ENCODE measurements around the gene LGI4.
A peak's percentile ranks its signal among the peaks of the same experiment; 100 is the strongest.

Gene LGI4

DNA sequence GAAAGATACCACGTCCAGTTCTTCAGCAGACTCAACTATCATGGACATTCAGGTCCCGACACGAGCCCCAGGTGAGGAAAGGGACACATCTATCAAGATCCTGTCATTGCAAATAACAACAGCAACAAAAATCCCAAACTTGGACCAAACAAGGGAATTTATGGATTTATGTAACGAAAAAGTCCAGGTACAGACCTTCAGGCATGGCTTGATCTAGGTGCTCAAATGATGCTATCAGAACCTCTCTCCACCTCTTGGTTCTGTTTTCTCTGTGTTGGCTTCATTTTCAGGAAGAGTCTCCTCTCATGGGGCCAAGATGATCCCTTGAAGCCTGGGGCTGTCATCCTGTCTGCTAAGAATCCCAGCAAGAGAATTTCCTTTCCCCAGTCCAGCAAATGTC, 22.6 kb upstream of the LGI4 start:
- no CpG with 5 or more reads among the region's 4 CpGs for WGBS (ENCODE audit: extremely low coverage, insufficient coverage, low lambda C conversion rate)
- no peak overlapping the region for H4K5ac ChIP-seq (ENCODE audit: low read length)
- H3K27ac ChIP-seq (ENCODE audit: low read depth, low read length): no peak overlapping the region

DNA sequence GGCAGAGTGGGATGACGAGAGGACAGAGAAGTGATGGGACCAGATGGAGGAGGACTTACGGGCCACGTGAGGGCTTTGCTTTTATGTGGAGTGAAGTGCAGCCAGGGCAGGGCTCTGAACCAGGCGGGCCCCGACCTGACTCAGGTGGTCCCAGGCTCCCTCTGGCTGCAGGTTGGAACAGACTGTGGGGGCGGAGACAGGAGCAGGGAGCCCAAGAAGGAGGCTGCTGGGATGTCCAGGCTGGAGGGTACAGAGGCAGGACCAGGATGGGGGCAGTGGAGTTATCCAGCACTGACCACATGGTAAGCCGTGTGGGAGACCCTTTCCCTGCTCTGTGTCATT, 21.8 kb upstream of the LGI4 start:
- no peak overlapping the region for H2AK5ac ChIP-seq (ENCODE audit: low read length)
- no peak overlapping the region for H3K18ac ChIP-seq (ENCODE audit: low read length)
- no peak overlapping the region for H4K8ac ChIP-seq (ENCODE audit: low read depth, low read length)
- no CpG with 5 or more reads among the region's 7 CpGs for WGBS (ENCODE audit: extremely low coverage, insufficient coverage, low lambda C conversion rate)
- H3K56ac ChIP-seq (ENCODE audit: low read length): no peak overlapping the region
- peaks cover 1% of the 10 kb centered on the region for H3K79me1 ChIP-seq (ENCODE audit: low read length)
- H2BK120ac ChIP-seq (ENCODE audit: low read depth, low read length): no peak overlapping the region
- no peak for DNase-seq
- no peak overlapping the region for H3K4me2 ChIP-seq (ENCODE audit: low read length)
- no peak overlapping the region for H3K9ac ChIP-seq (ENCODE audit: low read length)
- no peak overlapping the region for H2BK15ac ChIP-seq (replicated peaks; ENCODE audit: low read depth)
- H3K4ac ChIP-seq (ENCODE audit: low read depth, low read length): no peak overlapping the region
- H3K27me3 ChIP-seq (ENCODE audit: insufficient read depth, low read length, poor library complexity): no peaks in the 10 kb centered on the region
- no peaks in the 10 kb centered on the region for H3K79me2 ChIP-seq (ENCODE audit: control insufficient read depth, insufficient read depth, low read length)
- H3K4me3 ChIP-seq (ENCODE audit: low read length): no peak overlapping the region
- H2BK5ac ChIP-seq (ENCODE audit: low read length): no peak overlapping the region
- H3K36me3 ChIP-seq (ENCODE audit: control insufficient read depth, insufficient read depth, low read length): peaks cover 1% of the 10 kb centered on the region
- H3K4me1 ChIP-seq (ENCODE audit: control insufficient read depth, low read depth, low read length): no peaks in the 10 kb centered on the region
- H3K27ac ChIP-seq (ENCODE audit: low read depth, low read length): no peak overlapping the region
- no peak overlapping the region for H3K23ac ChIP-seq (ENCODE audit: low read length)
- no peak overlapping the region for H4K5ac ChIP-seq (ENCODE audit: low read length)

More for the DNA sequence above, 22.6 kb upstream of the LGI4 start:
- Histone ChIP-seq H2AK5ac (ENCODE audit: low read length) (no peak overlapping the region), H3K79me1 (ENCODE audit: low read length) (peaks cover 1% of the 10 kb centered on the region), H3K23ac (ENCODE audit: low read length) (no peak overlapping the region), H2BK15ac (replicated peaks; ENCODE audit: low read depth) (no peak overlapping the region), H3K79me2 (ENCODE audit: control insufficient read depth, insufficient read depth, low read length) (no peaks in the 10 kb centered on the region), H3K4me3 (ENCODE audit: low read length) (no peak overlapping the region), H4K8ac (ENCODE audit: low read depth, low read length) (no peak overlapping the region), H3K36me3 (ENCODE audit: control insufficient read depth, insufficient read depth, low read length) (peaks cover 1% of the 10 kb centered on the region), H2BK5ac (ENCODE audit: low read length) (no peak overlapping the region), H3K4me1 (ENCODE audit: control insufficient read depth, low read depth, low read length) (no peaks in the 10 kb centered on the region), H3K4me2 (ENCODE audit: low read length) (no peak overlapping the region), H3K27me3 (ENCODE audit: insufficient read depth, low read length, poor library complexity) (no peaks in the 10 kb centered on the region), H3K9ac (ENCODE audit: low read length) (no peak overlapping the region), H3K4ac (ENCODE audit: low read depth, low read length) (no peak overlapping the region), H3K56ac (ENCODE audit: low read length) (no peak overlapping the region), H2BK120ac (ENCODE audit: low read depth, low read length) (no peak overlapping the region), H3K18ac (ENCODE audit: low read length) (no peak overlapping the region)
- DNase-seq: no peak

DNA sequence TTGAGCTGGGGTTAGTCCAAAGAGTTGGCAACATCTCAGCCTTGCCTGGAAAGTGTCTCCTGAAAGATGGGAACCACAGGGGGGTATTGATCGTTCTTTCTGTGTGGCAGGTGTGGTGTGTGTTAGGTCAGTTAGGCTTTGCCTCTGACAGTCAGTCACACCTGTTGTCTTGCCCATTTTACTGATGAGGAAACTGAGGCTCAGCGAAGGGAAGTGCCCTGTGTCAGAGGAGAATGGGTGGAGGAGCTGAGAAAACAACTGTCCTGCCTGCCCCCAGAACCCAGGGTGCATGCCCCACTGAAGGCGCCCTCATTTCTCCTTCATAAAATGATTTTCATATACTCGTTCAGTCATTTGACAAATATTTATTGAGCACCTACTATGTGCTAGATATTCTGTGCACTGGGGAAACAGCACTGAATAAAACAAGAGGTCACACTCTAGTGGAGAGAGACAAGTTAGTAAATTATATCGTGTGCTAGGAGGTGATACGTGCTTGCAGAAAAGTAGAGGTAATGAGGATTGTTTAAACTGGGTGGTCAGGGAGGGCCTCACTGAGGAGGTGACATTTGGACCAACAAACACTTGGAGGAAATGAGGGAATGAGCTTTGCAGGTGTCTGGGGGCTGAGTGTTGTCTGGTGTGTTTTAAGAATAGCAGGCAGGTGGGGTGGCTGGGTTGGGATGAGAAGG, 21.3 kb upstream of the LGI4 start:
- H2AK5ac ChIP-seq (ENCODE audit: low read length): no peak overlapping the region
- H3K79me1 ChIP-seq (ENCODE audit: low read length): peaks cover 1% of the 10 kb centered on the region
- no peak overlapping the region for H2BK5ac ChIP-seq (ENCODE audit: low read length)
- no peak overlapping the region for H3K23ac ChIP-seq (ENCODE audit: low read length)
- no peaks in the 10 kb centered on the region for H3K27me3 ChIP-seq (ENCODE audit: insufficient read depth, low read length, poor library complexity)
- no peak overlapping the region for H3K4ac ChIP-seq (ENCODE audit: low read depth, low read length)
- no peak for DNase-seq
- no peak overlapping the region for H2BK120ac ChIP-seq (ENCODE audit: low read depth, low read length)
- H3K9ac ChIP-seq (ENCODE audit: low read length): peak overlapping the region; percentile 16
- H4K8ac ChIP-seq (ENCODE audit: low read depth, low read length): no peak overlapping the region
- no peak overlapping the region for H3K56ac ChIP-seq (ENCODE audit: low read length)
- H3K27ac ChIP-seq (ENCODE audit: low read depth, low read length): no peak overlapping the region
- no peaks in the 10 kb centered on the region for H3K4me1 ChIP-seq (ENCODE audit: control insufficient read depth, low read depth, low read length)
- no CpG with 5 or more reads among the region's 6 CpGs for WGBS (ENCODE audit: extremely low coverage, insufficient coverage, low lambda C conversion rate)
- no peak overlapping the region for H2BK15ac ChIP-seq (replicated peaks; ENCODE audit: low read depth)
- H3K18ac ChIP-seq (ENCODE audit: low read length): no peak overlapping the region
- no peaks in the 10 kb centered on the region for H3K79me2 ChIP-seq (ENCODE audit: control insufficient read depth, insufficient read depth, low read length)
- no peak overlapping the region for H3K4me2 ChIP-seq (ENCODE audit: low read length)
- H4K5ac ChIP-seq (ENCODE audit: low read length): no peak overlapping the region
- H3K4me3 ChIP-seq (ENCODE audit: low read length): no peak overlapping the region
- H3K36me3 ChIP-seq (ENCODE audit: control insufficient read depth, insufficient read depth, low read length): peaks cover 1% of the 10 kb centered on the region

DNA sequence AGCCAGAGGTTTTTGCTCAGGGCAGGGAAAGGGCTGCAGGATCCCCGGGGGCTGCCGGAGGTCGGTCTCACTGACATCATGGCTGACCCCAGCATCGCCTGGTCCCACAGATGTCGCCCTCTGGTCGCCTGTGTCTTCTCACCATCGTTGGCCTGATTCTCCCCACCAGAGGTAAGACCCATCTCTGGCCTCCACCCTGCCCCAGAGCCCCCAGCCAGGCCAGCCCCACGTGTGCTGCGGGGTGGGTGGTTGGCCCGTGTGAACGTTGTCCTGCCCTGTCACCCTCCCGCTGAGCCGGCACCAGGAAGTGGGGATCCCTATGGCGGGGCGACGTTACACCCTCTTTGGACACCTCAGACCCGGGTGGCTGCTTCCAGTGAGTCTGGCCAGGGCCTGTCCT, 20.6 kb upstream of the LGI4 start:
- Histone ChIP-seq H2BK120ac (ENCODE audit: low read depth, low read length) (no peak overlapping the region), H2AK5ac (ENCODE audit: low read length) (no peak overlapping the region), H2BK15ac (replicated peaks; ENCODE audit: low read depth) (no peak overlapping the region), H3K4me3 (ENCODE audit: low read length) (peak overlapping the region; percentile 13), H3K23ac (ENCODE audit: low read length) (no peak overlapping the region), H3K56ac (ENCODE audit: low read length) (peak overlapping the region; percentile 98), H3K9ac (ENCODE audit: low read length) (peak overlapping the region; percentile 75), H3K4me1 (ENCODE audit: control insufficient read depth, low read depth, low read length) (no peaks in the 10 kb centered on the region), H3K79me1 (ENCODE audit: low read length) (peaks cover 1% of the 10 kb centered on the region), H3K79me2 (ENCODE audit: control insufficient read depth, insufficient read depth, low read length) (no peaks in the 10 kb centered on the region), H3K18ac (ENCODE audit: low read length) (no peak overlapping the region), H4K8ac (ENCODE audit: low read depth, low read length) (no peak overlapping the region), H2BK5ac (ENCODE audit: low read length) (no peak overlapping the region), H3K27me3 (ENCODE audit: insufficient read depth, low read length, poor library complexity) (no peaks in the 10 kb centered on the region), H3K4ac (ENCODE audit: low read depth, low read length) (no peak overlapping the region), H3K27ac (ENCODE audit: low read depth, low read length) (no peak overlapping the region), H4K5ac (ENCODE audit: low read length) (no peak overlapping the region), H3K4me2 (ENCODE audit: low read length) (peak overlapping the region; percentile 51), H3K36me3 (ENCODE audit: control insufficient read depth, insufficient read depth, low read length) (no peaks in the 10 kb centered on the region)
- WGBS (ENCODE audit: extremely low coverage, insufficient coverage, low lambda C conversion rate): no CpG with 5 or more reads among the region's 17 CpGs
- no peak for DNase-seq

DNA sequence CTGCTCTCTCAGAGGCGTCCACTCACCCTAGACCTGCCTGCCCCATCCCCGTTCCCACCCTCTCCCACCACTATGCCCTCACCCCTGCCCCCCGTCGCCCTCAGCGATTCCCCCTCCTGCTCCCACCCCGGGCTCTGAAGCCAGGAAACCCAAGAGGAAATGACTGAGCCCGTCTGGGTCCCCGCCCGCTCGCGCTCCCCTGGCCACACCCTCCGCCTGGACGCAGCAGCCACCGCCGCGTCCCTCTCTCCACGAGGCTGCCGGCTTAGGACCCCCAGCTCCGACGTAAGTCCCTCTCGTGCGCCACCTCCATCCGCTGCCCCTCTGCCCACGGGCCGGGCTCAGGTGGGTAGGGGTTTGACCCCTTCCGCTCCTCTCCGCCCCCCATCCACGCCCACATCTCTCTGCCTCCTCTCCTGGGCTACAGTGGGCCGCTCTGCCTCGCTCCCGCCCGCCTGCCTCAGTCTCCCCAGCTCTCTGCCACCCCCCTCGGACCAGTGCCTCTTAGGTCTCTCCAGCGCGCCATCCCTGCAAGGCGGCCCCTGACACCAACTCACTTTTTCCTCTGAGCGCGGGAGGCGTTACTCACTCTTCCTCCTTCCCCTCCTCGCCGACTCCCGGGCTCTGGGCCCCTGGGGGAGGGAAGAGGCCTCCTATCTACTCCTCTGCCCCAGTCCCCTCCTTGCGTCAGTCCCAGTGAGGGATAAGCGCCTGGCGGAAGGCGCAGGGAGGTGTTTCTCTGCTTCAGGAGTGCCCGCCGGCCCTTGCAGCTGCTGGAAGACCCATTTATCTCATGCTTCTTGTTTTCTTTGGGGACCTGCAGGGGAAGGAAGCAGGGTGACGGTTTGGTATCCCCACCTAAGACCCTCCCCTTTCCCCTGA, 19.9 kb upstream of the LGI4 start, which contains the start of gene FXYD5:
TSS of gene FXYD5 (plus strand) at position 211 of the 882 bp plus-strand sequence. CDS start 816 bp downstream, outside the sequence.
- peaks cover 1% of the 10 kb centered on the region for H3K79me1 ChIP-seq (ENCODE audit: low read length)
- peak; percentile 94 for DNase-seq
- peak within 1 kb of the TSS; percentile 25 for H3K27ac ChIP-seq (ENCODE audit: low read depth, low read length)
- H3K18ac ChIP-seq (ENCODE audit: low read length): peak within 1 kb of the TSS; percentile 44
- H4K8ac ChIP-seq (ENCODE audit: low read depth, low read length): no peak within 1 kb of the TSS
- H3K27me3 ChIP-seq (ENCODE audit: insufficient read depth, low read length, poor library complexity): no peaks in the 10 kb centered on the region
- peak within 1 kb of the TSS; percentile 91 for H3K23ac ChIP-seq (ENCODE audit: low read length)
- peak within 1 kb of the TSS; percentile 98 for H3K56ac ChIP-seq (ENCODE audit: low read length)
- H3K36me3 ChIP-seq (ENCODE audit: control insufficient read depth, insufficient read depth, low read length): no peaks in the 10 kb centered on the region
- H2BK15ac ChIP-seq (replicated peaks; ENCODE audit: low read depth): no peak within 1 kb of the TSS
- H2BK5ac ChIP-seq (ENCODE audit: low read length): peak within 1 kb of the TSS; percentile 42
- no peak within 1 kb of the TSS for H3K4ac ChIP-seq (ENCODE audit: low read depth, low read length)
- no peak within 1 kb of the TSS for H2AK5ac ChIP-seq (ENCODE audit: low read length)
- H2BK120ac ChIP-seq (ENCODE audit: low read depth, low read length): no peak within 1 kb of the TSS
- H3K4me1 ChIP-seq (ENCODE audit: control insufficient read depth, low read depth, low read length): no peaks in the 10 kb centered on the region
- peak within 1 kb of the TSS; percentile 75 for H3K9ac ChIP-seq (ENCODE audit: low read length)
- H3K4me2 ChIP-seq (ENCODE audit: low read length): peak within 1 kb of the TSS; percentile 51
- no peaks in the 10 kb centered on the region for H3K79me2 ChIP-seq (ENCODE audit: control insufficient read depth, insufficient read depth, low read length)
- peak within 1 kb of the TSS; percentile 37 for H3K4me3 ChIP-seq (ENCODE audit: low read length)
- WGBS (ENCODE audit: extremely low coverage, insufficient coverage, low lambda C conversion rate): no CpG with 5 or more reads among the region's 49 CpGs
- no peak within 1 kb of the TSS for H4K5ac ChIP-seq (ENCODE audit: low read length)

Measured in mesendoderm (in vitro differentiated cells).